Retinal pigment epithelial cell (primary cell): Measurements from ENCODE around the gene ARHGEF16.

ENCODE experiments used
- DNase-seq: peaks from one replicate; pipeline ENCODE4 v3.0.0-alpha.2; 2010; ENCODE audit warnings: low read depth
- H3K4me3 ChIP-seq: 2 replicates; pipeline ENCODE4 v1.5.1; 2011; ENCODE audit warnings: mild to moderate bottlenecking, low read length, control low read depth, moderate library complexity
- CTCF ChIP-seq: conservative IDR thresholded peaks from 2 replicates; pipeline ENCODE4 v1.5.1; 2011; ENCODE audit warnings: low read depth, low read length, control low read depth, inconsistent platforms

The ARHGEF16 gene

GRCh38 chr1:3451994-3452865 lies 2.2 kb upstream of the ARHGEF16 start:
- no peak overlapping the region for H3K4me3 ChIP-seq
- TF ChIP-seq CTCF: no peak
- no peak for DNase-seq

DNA sequence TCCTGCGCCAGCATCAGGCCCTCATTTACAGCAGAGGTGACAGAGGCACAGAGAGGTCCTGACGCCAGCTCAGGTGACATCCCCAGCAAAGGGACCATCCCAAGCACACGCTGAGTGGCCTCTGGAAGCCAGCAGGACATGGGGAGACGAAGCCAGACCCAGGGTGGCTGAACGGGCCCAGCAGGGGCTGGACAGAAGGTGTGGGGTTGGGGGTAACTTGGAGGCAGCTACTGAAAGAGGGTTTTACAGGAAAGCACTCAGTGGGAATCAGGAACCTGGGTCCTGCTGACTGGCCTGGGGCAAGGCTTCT lies 1.6 kb upstream of the ARHGEF16 start:
- DNase-seq: no peak

GRCh38 chr1:3453203-3453761 lies 1.2 kb upstream of the ARHGEF16 start:
- H3K4me3 ChIP-seq: no peak overlapping the region
- TF ChIP-seq CTCF: peak; percentile 94
- no peak for DNase-seq

More for the DNA sequence above, 1.6 kb upstream of the ARHGEF16 start:
- no peak overlapping the region for H3K4me3 ChIP-seq
- TF ChIP-seq CTCF: no peak

DNA sequence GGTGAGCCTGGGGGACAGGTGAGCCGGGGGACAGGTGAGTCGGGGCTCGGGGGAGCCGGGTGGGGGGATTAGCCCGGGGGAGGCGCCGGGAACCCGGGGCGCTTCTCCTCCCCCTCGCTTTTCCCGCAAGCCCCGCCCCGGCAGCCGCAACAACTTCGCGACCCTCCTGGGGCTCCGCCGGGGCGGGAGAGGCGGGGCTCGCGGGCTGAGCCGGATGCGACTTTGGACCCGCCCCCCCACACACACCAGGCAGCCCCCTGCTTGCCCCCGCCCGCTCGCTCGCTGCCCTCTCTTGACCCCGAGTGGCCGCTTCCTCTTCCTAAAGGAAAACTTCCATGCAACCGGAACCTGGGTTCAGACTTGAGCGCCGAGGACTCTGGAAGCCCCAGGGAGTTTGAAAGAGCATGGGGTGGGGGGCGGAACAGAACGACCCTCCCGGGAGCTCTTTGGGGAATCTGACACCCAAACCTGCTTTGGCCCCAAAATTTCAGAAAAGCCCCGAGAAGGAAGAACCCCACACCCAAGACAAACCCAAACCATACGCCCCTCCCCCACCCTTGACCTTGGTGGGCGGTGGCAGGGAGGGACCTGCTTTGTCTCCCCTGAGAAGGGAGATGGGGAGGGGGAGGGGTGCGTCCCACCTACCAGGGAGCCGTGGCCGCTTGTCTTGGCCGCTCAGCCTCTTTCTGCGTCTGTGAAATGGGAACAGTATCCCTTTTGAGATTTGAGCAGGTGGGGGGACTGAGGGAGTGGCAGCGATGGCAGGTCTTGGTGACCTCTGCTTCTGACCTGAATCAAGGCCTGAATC lies 550 bp downstream of the ARHGEF16 start:
- TF ChIP-seq CTCF: no peak
- peak overlapping the region; percentile 34 for H3K4me3 ChIP-seq
- no peak for DNase-seq

DNA sequence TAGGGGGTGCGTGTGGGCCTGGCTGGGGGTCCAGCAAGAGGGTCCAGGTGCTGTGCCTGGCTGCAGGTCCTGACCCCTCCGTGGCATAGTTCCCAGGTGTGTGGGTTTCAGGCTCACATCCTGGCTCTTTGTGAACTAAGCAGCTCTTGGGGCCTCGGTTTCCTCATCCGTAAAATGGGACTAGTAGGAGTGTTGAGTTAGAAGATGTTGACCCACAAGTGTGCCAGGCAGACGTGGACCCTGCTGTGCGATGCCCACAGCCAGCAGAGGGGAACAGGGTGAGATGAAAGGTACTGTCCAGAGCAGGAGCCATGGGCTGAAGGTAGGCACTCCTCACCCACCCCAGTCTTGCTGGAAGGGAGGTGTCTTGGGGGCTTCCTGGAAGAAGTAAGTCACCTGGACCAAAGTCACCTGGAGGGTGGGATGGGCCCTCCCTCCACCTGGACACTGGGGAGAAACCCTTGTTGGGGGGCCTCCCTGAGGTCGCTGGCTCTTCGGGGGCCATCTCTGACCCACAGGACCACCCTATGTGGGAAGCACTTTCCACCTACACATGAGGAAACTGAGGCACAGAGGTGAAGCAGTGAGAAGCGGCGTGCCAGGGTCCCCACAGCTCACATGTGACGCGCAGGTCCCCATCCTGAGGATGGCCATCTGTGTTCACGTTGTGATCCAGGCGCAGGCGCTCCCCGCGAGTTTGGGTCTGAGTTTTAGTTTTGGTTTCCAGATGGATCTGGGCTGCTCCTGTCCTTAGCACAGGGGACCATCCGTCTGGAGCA lies 1.4 kb downstream of the ARHGEF16 start:
- no peak for DNase-seq
- no peak overlapping the region for H3K4me3 ChIP-seq
- no peak for TF ChIP-seq CTCF

DNA sequence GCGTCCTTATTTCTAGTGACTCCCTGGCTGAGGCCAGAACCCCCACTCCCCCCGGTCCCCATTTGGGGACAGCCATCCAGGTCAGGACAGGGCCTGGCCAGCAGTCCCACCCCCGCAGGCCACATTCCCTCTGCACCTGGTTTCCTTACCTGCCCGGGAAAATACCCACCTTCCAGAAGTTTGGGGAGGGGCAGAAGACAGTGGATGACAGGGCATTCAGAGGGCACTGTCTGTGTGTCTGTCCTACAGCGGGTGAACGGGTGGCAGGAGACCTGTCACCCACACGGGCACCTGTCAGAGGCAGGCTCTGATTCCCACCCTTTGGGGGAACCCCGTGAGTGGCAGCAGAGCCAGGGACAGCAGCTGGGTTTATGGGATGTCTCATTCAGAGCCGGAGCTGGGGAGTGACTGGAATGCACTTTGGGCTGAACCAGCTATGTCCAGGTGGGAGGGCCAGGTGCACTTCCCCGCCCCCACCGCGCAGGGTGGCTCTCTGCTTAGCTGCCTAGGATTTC lies 2.0 kb downstream of the ARHGEF16 start:
- no peak for DNase-seq
- no peak overlapping the region for H3K4me3 ChIP-seq
- TF ChIP-seq CTCF: no peak
